G401 (cell line): ENCODE measurements around the gene MEA1. TPM values are rescaled to one million over a fixed set of nuclear protein-coding genes. Genes with fewer than 3 reads are reported as not detected.

Experiments used
- DNase-seq: peaks from one replicate; pipeline ENCODE4 v3.0.0-alpha.2; 2015; ENCODE audit warnings: low spot score
- in situ Hi-C: cut with HindIII; loops from 2 replicates; pipeline ENCODE4 v1.10.0; 2016; ENCODE audit warnings: low sequenced_read_pairs, mixed read lengths
- total RNA-seq: library from RNA; depleted of rRNA; stranded (reverse); fragments of >200 nt; shearing (Covaris generic); gene quantifications from 2 replicates; pipeline ENCODE4 v1.2.3, GENCODE V29; 2014

The MEA1 gene
- total RNA-seq, 1 experiment from 2014 or later = 78.3 TPM

GRCh38 chr6:42981836-42982235, 31.9 kb downstream of the MEA1 start:
- DNase-seq = no peak
- in situ Hi-C loops = no loop called here

GRCh38 chr6:42979523-42980177, 34.1 kb downstream of the MEA1 start:
- DNase-seq = no peak
- in situ Hi-C loops = no loop called here

DNA sequence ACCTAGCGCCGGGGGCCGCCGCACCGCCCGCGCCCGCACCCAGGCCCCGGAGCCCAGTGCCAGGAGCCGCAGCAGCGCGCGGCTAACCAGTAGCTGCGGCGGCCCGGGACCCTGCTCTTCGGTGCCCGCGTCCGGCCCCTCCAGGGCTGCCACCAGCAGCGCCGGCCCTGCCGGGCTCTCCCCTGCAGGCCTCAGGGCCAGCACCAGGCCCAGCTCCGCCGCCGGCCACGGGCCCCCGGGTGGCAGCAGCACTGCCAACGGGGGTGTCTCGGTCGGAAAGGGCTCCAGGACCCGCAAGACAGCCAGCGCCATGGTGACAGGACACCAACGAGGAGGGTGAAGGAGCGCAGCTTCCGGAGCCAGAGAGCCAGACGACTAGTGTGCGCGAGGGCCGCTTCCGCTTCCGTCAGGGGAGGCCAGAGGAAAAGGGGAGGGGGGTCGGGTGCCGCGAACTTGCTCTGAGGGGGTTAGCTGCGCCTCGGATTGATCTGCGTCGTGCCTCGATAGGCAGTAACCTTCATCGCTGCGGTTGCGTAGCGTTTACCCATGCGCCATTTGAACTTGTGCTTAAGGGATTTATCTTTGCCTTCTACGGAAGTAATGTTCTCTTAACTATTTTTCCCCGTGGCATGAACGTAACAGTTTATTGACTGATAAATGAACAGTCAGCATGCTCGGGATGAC, 34.8 kb downstream of the MEA1 start, which contains the start of gene PEX6:
Gene PEX6, minus strand, starts transcription at position 343 of the 684 bp plus-strand sequence. Its CDS starts 31 bp downstream, at position 312.
- peak; percentile 93 for DNase-seq
- in situ Hi-C loops = no loop called here

GRCh38 chr6:42978487-42978838, 35.3 kb downstream of the MEA1 start:
- peak; percentile 19 for DNase-seq
- in situ Hi-C loops = no loop called here

DNA sequence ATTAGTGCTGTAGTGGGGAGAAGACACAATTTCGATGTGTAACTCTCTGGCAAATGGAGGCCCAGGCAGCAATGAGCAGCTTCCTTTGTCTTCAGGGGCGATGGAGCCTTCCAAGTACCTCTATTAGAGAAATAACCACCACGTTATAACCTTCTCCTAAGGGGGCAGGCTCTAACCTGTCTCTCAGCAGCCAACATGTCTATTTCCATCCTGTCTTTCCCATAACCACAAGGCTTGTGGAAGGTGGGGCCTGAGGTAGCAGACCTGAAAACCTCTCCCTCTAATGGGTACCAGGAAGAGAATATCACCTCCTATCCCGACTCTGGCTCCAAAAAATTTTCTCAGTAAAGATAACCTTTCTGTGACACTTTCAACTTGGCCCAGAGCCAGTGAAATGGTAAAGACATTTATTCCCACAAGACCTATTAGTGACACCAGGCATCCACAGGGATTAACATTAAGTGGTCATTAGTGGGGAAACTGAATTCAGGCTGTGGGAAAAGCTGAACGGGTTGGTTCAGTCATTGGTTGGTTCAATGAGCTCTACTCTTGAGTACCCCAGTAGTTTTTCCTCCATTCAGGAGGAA, 38.7 kb downstream of the MEA1 start:
- DNase-seq = no peak
- in situ Hi-C loops = no loop called here

- no peak for DNase-seq
- in situ Hi-C loops = no loop called here
These were observed 39.8 kb downstream of the MEA1 start for GRCh38 chr6:42973926-42974325.

DNA sequence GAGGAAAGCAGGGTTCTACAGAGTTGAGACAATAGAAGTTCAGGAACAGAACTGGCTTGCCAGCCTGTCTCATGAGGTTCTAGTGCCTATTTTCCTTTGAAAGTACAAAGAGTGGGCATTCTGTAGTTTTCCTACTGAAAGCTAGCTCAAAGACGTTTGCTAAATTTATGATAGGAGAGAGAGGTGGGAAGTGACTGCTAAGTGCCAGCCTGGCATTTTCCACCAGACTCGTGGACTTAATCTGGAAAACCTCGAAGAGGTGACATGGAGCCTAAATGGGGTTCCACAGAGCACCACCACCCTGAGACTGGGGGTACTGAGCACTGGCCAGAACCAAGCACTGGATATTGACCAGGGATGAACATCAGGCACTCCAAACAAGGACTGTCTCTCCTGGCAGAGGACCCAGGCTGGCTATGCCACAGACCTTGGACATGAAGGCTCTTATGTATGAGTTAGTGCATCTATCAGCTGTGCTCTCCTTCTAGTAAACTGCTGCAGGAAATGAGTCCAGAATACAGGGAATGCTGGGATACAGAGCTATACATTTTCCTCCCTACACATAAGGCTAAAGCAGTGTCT, 41.9 kb downstream of the MEA1 start:
- in situ Hi-C loops = no loop called here
- no peak for DNase-seq

DNA sequence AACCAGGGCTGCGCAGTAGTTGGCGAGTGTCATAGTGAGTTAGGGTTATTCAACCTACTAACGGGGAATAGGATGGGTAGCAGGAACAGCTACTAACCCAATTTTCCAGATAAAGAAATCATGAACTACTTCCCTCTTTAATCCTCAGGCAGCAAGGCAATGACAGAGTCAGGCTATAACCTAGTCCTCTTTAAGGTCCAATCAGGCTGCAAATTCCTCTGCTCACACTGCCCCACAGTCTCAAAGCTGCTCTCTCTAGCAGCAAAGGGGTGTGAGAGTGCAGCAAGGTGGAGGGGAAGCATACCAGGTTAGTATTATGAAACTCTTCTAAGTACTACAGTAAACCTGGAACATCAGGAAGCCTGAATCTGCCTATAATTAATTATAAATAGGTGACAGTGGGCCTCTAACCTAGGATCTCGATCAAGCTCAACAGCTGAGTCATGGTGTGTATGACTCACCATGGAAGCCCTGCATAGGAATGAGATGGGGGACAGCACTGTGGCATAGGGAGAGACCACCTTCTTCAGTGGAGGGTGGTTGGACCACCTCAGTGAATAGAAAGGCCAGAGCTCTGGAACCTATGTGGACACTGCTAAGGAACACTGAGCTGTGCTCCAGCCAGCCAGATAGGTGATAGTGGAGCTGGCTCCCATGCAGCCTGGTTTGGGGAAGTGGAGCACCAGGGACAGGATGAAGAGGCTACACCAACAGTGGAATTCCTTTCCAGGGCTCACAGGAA, 42.7 kb downstream of the MEA1 start:
- in situ Hi-C loops = no loop called here
- DNase-seq = no peak

DNA sequence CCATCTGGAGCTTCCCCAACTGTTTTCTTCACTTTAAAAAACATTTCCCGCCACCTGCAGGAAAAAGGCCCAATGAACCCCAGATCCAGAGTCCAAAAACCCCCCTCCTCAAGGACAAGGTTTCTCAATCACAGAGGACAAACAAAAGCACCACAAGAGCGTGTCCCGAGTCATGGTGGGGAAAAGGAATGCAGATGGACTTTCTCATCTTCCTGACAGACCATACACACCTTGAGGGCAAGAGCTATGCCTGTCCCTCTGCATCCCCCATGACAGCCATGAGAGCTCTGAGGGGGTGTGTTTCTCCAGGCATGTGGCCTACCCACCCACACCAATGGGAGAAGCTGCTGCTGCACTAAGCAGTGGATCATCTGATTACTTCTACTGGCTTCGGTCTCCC, 43.8 kb downstream of the MEA1 start:
- DNase-seq = no peak
- in situ Hi-C loops = no loop called here

DNA sequence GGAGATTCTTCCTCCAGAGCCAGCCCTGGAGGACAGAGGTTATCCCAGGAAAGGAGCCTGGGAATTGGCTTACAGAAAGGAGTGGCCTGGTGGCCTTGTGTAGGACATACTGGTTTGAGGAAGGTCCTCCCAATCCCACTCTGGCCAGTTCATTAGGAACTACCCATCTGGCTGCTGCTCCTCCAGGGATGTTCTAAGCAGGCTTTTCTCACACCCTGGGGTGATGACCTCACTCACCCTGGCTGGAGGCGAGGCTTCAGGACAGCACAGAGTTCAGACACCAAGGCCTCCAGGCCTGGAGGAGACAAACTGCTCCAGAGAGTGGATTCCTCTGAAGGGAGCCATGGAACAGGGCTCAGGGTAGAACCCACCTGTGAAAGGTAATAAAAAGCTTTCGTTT, 44.3 kb downstream of the MEA1 start:
- DNase-seq = no peak
- in situ Hi-C loops = no loop called here

GRCh38 chr6:42968783-42969182, 45.0 kb downstream of the MEA1 start:
- DNase-seq = no peak
- in situ Hi-C loops = no loop called here

DNA sequence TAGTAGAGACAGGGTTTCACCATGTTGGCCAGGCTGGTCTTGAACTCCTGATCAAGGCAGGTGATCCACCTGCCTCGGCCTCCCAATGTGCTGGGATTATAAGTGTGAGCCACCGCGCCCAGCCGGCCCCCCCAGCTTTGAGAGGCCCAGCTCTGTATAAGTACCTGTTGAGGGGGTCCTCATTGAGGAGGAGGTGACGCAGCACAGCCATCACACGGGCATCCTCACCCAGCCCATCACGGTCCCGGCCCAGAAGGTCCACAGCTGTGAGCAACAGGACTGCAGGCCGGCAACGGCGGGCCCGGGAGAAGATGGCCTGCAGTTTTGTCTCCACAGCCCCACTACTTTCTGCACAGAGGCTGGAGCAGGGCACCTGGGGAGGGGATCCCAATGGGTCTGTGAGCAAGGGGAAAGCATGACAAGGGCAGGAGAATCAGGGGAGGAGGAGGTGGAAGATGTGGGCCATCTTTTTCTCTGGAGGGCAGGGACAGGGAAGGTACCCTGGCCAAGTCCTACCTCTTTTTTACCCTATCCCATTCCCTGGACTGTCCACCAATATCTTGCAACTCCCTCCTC, 45.5 kb downstream of the MEA1 start:
- DNase-seq = no peak
- in situ Hi-C loops = no loop called here

GRCh38 chr6:42967228-42967627, 46.5 kb downstream of the MEA1 start:
- in situ Hi-C loops = no loop called here
- DNase-seq = no peak

DNA sequence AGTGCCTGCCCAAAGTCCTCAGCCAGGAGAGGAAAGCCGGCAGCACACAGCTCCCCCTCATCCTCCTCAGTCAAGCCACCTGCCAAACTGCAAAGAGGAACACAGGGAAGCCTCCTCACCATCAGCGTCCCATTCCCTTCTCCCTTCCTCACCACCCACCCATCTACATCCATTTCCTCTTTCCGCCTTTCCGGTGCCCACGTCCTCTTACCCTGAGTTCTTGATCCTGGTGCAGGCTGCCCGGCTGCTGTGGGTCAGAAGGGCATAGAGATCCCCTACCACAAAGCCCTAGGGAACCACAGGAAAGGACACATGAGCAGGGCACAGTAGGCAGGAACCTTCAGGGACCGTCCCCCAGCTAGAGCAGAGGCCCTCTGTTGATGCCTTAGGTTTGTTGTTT, 47.2 kb downstream of the MEA1 start:
- DNase-seq = no peak
- in situ Hi-C loops = no loop called here

- in situ Hi-C loops = no loop called here
- peak; percentile 42 for DNase-seq
These were observed 49.7 kb downstream of the MEA1 start for GRCh38 chr6:42963855-42964605.

DNA sequence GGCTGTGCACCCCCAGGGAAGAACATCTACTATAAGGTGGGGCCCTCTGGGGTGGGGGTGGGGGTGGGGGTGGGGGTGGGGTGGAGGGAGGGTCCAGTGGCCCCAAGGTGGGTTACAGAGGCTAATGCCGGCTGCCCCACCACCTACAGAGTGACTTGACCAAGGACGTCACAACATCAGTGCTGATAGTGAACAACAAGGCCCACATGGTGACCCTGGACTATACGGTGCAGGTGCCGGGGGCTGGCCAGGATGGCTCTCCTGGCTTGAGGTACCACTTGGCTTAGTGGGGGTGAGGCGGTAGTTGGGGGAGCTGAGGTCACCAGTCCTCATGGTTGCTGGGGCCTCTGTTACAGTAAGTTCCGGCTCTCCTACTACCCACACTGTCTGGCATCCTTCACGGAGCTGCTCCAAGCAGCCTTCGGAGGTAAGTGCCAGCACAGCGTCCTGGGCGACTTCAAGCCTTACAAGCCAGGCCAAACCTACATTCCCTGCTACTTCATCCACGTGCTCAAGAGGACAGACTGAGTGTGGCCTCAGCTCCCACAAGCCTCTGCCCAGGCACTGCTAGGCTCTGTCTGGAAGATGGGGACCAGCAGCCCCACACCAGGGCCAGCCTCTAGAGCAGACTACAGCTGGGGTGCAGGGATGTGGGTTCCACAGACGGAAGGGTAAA, 50.4 kb downstream of the MEA1 start:
- DNase-seq = no peak
- in situ Hi-C loops = no loop called here

DNA sequence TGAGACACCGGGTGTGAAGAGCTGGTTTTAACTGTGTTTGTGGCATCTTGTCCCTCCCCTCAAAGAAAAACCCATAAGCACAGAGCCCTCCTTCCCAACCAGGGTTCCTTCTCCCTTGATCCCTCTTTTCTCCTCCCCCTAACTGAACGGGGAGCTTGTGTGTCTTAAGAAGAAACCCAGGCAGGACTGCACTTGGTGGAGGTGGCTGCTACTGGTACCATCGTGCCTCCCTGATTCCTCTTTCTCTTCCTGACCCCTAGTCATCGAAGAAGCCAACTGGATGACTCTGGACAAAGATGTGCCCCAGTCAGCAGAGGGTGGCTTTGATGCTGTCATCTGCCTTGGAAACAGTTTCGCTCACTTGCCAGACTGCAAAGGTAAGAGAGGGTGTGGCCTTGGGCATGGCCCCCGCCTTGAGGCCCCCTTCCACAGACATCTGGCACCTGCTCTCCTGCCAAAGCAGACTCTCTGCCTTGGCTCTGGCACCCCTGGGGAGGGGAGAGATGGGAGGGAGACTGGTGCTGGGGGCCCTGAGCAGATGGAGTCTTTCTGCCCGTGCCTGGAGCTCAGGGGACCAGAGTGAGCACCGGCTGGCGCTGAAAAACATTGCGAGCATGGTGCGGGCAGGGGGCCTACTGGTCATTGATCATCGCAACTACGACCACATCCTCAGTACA, 51.1 kb downstream of the MEA1 start:
- in situ Hi-C loops = no loop called here
- DNase-seq = no peak

GRCh38 chr6:42962096-42962495, 51.6 kb downstream of the MEA1 start:
- in situ Hi-C loops = no loop called here
- no peak for DNase-seq
